Right atrium auricular region (tissue), 2 donors: Measurements from ENCODE around the gene KIF20B. TPM values are rescaled to one million over a fixed set of nuclear protein-coding genes. Genes with fewer than 3 reads are reported as not detected.

Experiments used
- DNase-seq: peaks from one replicate; pipeline ENCODE4 v3.0.0-alpha.2; 2019; ENCODE audit warnings: low spot score
- H3K27ac ChIP-seq, 2 donors: fragments of 200-600 bp; sonication (generic); 1 replicate in 1 of 2; 2 replicates in 1 of 2; pipeline ENCODE4 v1.5.1; 2016 to 2019
- H3K27me3 ChIP-seq, 2 donors: fragments of 200-600 bp; sonication (generic); one replicate each; pipeline versions ENCODE4 v1.5.1 to v1.6.0; 2017 to 2019
- H3K36me3 ChIP-seq: fragments of 200-600 bp; sonication (generic); one replicate; pipeline ENCODE4 v1.5.1; 2016
- H3K4me1 ChIP-seq, 2 donors: fragments of 200-600 bp; sonication (generic); one replicate each; pipeline versions ENCODE4 v1.5.1 to v1.6.0; 2017 to 2019
- H3K4me3 ChIP-seq, 2 donors: fragments of 200-600 bp; sonication (generic); 1 replicate in 1 of 2; 2 replicates in 1 of 2; pipeline ENCODE4 v1.5.1; 2017 to 2019; ENCODE audit warnings: mild to moderate bottlenecking in 1 of 2, moderate library complexity in 1 of 2
- H3K9me3 ChIP-seq, 2 donors: fragments of 200-600 bp; sonication (generic); one replicate each; pipeline ENCODE4 v1.5.1; 2019
- total RNA-seq, 2 donors: library from RNA; depleted of rRNA; stranded (reverse); fragments of >200 nt; gene quantifications; one replicate each; pipeline ENCODE4 v1.1.0, GENCODE V29; 2016
- TF ChIP-seq, protein P1 (sequence below), 2 donors: fragments of 200-600 bp; sonication (generic); IDR thresholded peaks; one replicate each; pipeline ENCODE4 v1.5.1; 2019; ENCODE audit warnings: antibody characterized with exemption in 2 of 2

Gene KIF20B
- total RNA-seq, 2 donors from 2014 or later: 1.1 to 2.9 TPM

DNA sequence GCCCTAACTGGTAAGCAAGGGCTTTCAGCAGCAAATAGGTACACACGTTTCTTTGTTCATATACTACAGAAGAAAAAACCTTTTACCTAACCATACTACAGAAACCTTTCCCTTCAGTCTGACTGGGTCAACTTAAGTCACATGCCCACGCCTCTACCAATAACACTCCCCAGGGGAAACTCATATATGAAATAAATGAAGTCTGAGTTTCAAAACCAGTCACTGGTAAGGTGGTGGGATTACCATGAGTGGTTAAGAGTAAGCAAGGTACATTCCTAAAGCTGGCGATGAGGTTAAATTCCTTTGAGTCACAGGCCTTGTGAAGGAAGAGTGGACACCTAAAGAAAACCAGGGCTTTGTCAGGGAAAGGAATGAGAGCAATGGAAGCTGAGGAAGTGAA, 21.4 kb upstream of the KIF20B start:
- Histone ChIP-seq H3K4me3 (no peak overlapping the region), H3K27ac (no peak overlapping the region), H3K36me3 (no peaks in the 10 kb centered on the region), H3K27me3 (no peaks in the 10 kb centered on the region), H3K4me1 (no peaks in the 10 kb centered on the region), H3K9me3 (no peaks in the 10 kb centered on the region)
- no peak for DNase-seq
- TF ChIP-seq, protein P1, sequence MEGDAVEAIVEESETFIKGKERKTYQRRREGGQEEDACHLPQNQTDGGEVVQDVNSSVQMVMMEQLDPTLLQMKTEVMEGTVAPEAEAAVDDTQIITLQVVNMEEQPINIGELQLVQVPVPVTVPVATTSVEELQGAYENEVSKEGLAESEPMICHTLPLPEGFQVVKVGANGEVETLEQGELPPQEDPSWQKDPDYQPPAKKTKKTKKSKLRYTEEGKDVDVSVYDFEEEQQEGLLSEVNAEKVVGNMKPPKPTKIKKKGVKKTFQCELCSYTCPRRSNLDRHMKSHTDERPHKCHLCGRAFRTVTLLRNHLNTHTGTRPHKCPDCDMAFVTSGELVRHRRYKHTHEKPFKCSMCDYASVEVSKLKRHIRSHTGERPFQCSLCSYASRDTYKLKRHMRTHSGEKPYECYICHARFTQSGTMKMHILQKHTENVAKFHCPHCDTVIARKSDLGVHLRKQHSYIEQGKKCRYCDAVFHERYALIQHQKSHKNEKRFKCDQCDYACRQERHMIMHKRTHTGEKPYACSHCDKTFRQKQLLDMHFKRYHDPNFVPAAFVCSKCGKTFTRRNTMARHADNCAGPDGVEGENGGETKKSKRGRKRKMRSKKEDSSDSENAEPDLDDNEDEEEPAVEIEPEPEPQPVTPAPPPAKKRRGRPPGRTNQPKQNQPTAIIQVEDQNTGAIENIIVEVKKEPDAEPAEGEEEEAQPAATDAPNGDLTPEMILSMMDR (IDR thresholded peaks at IDR 0.05): no peak

- H3K27ac ChIP-seq: no peak overlapping the region
- no peak for DNase-seq
- H3K4me1 ChIP-seq: no peaks in the 10 kb centered on the region
- no peaks in the 10 kb centered on the region for H3K9me3 ChIP-seq
- H3K4me3 ChIP-seq: no peak overlapping the region
- H3K36me3 ChIP-seq: no peaks in the 10 kb centered on the region
- H3K27me3 ChIP-seq: no peaks in the 10 kb centered on the region
- TF ChIP-seq, protein P1 (IDR thresholded peaks at IDR 0.05): no peak
Observed at GRCh38 chr10:89683883-89684282, 17.5 kb upstream of the KIF20B start.

- no peak overlapping the region for H3K27ac ChIP-seq
- H3K4me1 ChIP-seq: no peaks in the 10 kb centered on the region
- TF ChIP-seq, protein P1 (IDR thresholded peaks at IDR 0.05): no peak
- H3K27me3 ChIP-seq: no peaks in the 10 kb centered on the region
- H3K36me3 ChIP-seq: no peaks in the 10 kb centered on the region
- no peaks in the 10 kb centered on the region for H3K9me3 ChIP-seq
- no peak for DNase-seq
- no peak overlapping the region for H3K4me3 ChIP-seq
Observed at GRCh38 chr10:89684604-89685003, 16.8 kb upstream of the KIF20B start.

- Histone ChIP-seq H3K4me1 (no peaks in the 10 kb centered on the region), H3K27ac (no peak overlapping the region)
- DNase-seq: no peak
Observed at GRCh38 chr10:89685936-89686335, 15.5 kb upstream of the KIF20B start.

GRCh38 chr10:89690027-89690426, 11.4 kb upstream of the KIF20B start:
- Histone ChIP-seq H3K4me3 (no peak overlapping the region), H3K36me3 (no peaks in the 10 kb centered on the region), H3K27ac (no peak overlapping the region), H3K27me3 (no peaks in the 10 kb centered on the region), H3K4me1 (no peaks in the 10 kb centered on the region), H3K9me3 (no peaks in the 10 kb centered on the region)
- TF ChIP-seq, protein P1 (IDR thresholded peaks at IDR 0.05): no peak
- DNase-seq: no peak

More at GRCh38 chr10:89685936-89686335, 15.5 kb upstream of the KIF20B start:
- H3K36me3 ChIP-seq: no peaks in the 10 kb centered on the region
- H3K9me3 ChIP-seq: no peaks in the 10 kb centered on the region
- TF ChIP-seq, protein P1 (IDR thresholded peaks at IDR 0.05): no peak
- H3K4me3 ChIP-seq: no peak overlapping the region
- H3K27me3 ChIP-seq: no peaks in the 10 kb centered on the region

DNA sequence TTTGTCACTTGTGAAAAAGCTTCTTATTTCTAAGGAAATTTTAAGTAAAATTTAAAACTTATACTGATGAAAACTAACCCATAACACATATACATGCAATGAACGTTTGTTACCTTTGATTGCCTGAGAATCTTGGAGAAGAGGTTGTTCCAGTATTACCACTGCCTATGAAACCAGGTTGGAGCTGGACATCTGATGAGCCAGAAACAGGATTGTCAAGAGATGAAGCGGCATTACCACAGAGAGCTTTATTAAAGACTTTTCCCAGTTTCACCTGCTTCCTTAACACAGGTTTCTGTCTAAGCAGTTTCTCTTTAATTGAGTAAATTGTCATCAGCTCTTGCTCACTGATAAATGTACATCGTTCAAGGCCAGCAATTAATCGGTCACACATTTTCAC, 9.0 kb upstream of the KIF20B start:
- H3K4me3 ChIP-seq: no peak overlapping the region
- no peak for DNase-seq
- no peak overlapping the region for H3K27ac ChIP-seq
- H3K27me3 ChIP-seq: no peaks in the 10 kb centered on the region
- no peaks in the 10 kb centered on the region for H3K36me3 ChIP-seq
- TF ChIP-seq, protein P1 (IDR thresholded peaks at IDR 0.05): no peak
- H3K4me1 ChIP-seq: no peaks in the 10 kb centered on the region
- H3K9me3 ChIP-seq: no peaks in the 10 kb centered on the region
